Measurements from ENCODE around the gene MYBBP1A.

- peak; percentile 17 for TF ChIP-seq POLR2A (IDR thresholded peaks at IDR 0.05; ENCODE audit: low read length)
- no peak for TF ChIP-seq GATA1 (IDR thresholded peaks at IDR 0.05; ENCODE audit: low read depth, low read length)
These were observed 20.1 kb downstream of the MYBBP1A start for GRCh38 chr17:4534928-4535666.

All from erythroblast (primary cell).